BLaER1 treated with 17β-estradiol and CSF1 and Interleukin-3, amounts not matched to agents 10 nM and 100 nM (cell line): ENCODE measurements around the gene IFT80.

ENCODE experiments used
- H3K27ac ChIP-seq, 11 experiments: shearing (Covaris generic); formaldehyde crosslinking; 2 replicates each; pipeline ENCODE4 v1.8.1; 2022
- H3K27me3 ChIP-seq, 11 experiments: shearing (Covaris generic); formaldehyde crosslinking; 2 replicates each; pipeline ENCODE4 v1.8.1; 2022
- H3K36me3 ChIP-seq, 11 experiments: shearing (Covaris generic); formaldehyde crosslinking; 2 replicates each; pipeline ENCODE4 v1.8.1; 2022
- H3K4me1 ChIP-seq, 10 experiments: shearing (Covaris generic); formaldehyde crosslinking; 2 replicates each; pipeline ENCODE4 v1.8.1; 2022
- H3K4me2 ChIP-seq, 11 experiments: shearing (Covaris generic); formaldehyde crosslinking; 2 replicates each; pipeline ENCODE4 v1.8.1; 2022
- H3K4me3 ChIP-seq, 10 experiments: shearing (Covaris generic); formaldehyde crosslinking; 2 replicates each; pipeline ENCODE4 v1.8.1; 2022
- H3K9ac ChIP-seq, 11 experiments: shearing (Covaris generic); formaldehyde crosslinking; 2 replicates each; pipeline ENCODE4 v1.8.1; 2022
- H3K9me3 ChIP-seq, 11 experiments: shearing (Covaris generic); formaldehyde crosslinking; replicated peaks in 1 of 11; 2 replicates each; pipeline ENCODE4 v1.8.1; 2022
- H4K20me1 ChIP-seq, 11 experiments: shearing (Covaris generic); formaldehyde crosslinking; 2 replicates each; pipeline ENCODE4 v1.8.1; 2022
- Cebpa-rat ChIP-seq, 11 experiments: shearing (Covaris generic); IDR thresholded peaks; 2 replicates each; pipeline ENCODE4 v1.8.1; 2022

IFT80 gene

DNA sequence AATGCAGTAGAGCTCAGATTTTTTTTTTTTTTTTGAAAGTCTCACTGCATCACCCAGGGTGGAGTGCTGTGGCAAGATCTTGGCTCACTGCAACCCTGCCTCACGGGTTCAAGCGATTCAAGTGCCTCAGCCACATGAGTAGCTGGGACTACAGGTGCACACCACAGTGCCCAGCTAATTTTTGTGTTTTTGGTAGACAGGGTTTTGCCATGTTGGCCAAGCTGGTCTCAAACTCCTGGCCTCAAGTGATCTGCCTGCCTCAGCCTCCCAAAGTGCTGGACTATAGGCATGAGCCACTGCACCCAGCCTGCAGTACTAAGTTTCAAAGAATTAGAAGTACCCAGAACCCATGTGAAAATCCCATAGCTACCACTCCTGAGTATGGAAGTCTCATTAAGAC lies 36.1 kb upstream of the IFT80 start:
- Histone ChIP-seq H4K20me1 (peaks cover 0 to 62% (median 18%) of the 10 kb centered on the region in 11 experiments; a peak in 17 of 22 replicates), H3K27ac (no peak overlapping the region), H3K4me2 (no peak overlapping the region), H3K9me3 (0 out of 22 replicates have a peak, but pooled peaks cover 0 to 6% (median 0%) of the 10 kb centered on the region in 11 experiments), H3K4me1 (no peaks in the 10 kb centered on the region; a peak in 1 of 20 replicates), H3K9ac (no peak overlapping the region), H3K27me3 (no peaks in the 10 kb centered on the region), H3K36me3 (peaks cover 55 to 100% (median 99%) of the 10 kb centered on the region in 11 experiments), H3K4me3 (no peak overlapping the region)
- no peak for TF ChIP-seq Cebpa-rat (IDR thresholded peaks at IDR 0.05)

- no peak for TF ChIP-seq Cebpa-rat (IDR thresholded peaks at IDR 0.05)
- Histone ChIP-seq H3K27ac (no peak overlapping the region), H3K27me3 (no peaks in the 10 kb centered on the region), H3K4me1 (no peaks in the 10 kb centered on the region; a peak in 1 of 20 replicates), H3K4me2 (no peak overlapping the region), H3K4me3 (no peak overlapping the region), H3K36me3 (peaks cover 65 to 100% (median 100%) of the 10 kb centered on the region in 11 experiments), H4K20me1 (peaks cover 0 to 65% (median 23%) of the 10 kb centered on the region in 11 experiments; a peak in 17 of 22 replicates), H3K9me3 (no peaks in the 10 kb centered on the region), H3K9ac (no peak overlapping the region)
Measured at GRCh38 chr3:160434071-160434470, 35.0 kb upstream of the IFT80 start.

DNA sequence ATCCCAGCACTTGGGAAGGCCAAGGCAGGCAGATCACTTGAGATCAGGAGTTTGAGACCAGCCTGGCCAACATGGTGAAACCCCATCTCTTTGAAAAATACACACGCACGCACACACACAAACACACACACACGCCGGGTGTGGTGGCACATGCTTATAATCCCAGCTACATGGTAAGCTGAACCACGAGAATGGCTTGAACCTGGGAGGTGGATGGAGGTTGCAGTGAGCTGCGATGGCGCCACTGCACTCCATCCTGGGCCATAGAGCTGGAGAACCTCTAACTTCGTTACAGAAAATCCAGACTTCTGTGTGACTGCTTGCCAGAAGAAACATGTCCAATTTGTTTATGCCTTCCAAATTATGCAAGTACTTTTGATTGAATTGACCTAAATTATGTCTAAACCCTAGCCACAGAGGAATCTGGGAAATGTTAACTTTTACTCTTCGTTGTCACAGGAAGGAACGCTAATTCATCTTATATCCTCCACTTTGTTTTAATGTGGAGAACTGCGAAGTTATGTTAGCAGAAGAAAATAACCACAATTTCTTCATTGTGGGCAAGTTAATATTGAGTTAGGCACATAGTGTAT lies 28.9 kb upstream of the IFT80 start:
- Histone ChIP-seq H3K27me3 (no peaks in the 10 kb centered on the region), H3K4me2 (no peak overlapping the region), H3K4me3 (no peak overlapping the region), H3K4me1 (no peaks in the 10 kb centered on the region), H3K27ac (no peak overlapping the region), H4K20me1 (peaks cover 0 to 42% (median 25%) of the 10 kb centered on the region in 11 experiments; a peak in 16 of 22 replicates), H3K9me3 (no peaks in the 10 kb centered on the region), H3K9ac (no peak overlapping the region), H3K36me3 (peaks cover 93 to 100% (median 99%) of the 10 kb centered on the region in 11 experiments)
- TF ChIP-seq Cebpa-rat (IDR thresholded peaks at IDR 0.05): no peak

GRCh38 chr3:160417311-160417710 lies 18.3 kb upstream of the IFT80 start:
- Histone ChIP-seq H4K20me1 (peaks cover 0 to 59% (median 30%) of the 10 kb centered on the region in 11 experiments; a peak in 11 of 22 replicates), H3K9me3 (no peaks in the 10 kb centered on the region), H3K27me3 (no peaks in the 10 kb centered on the region), H3K4me1 (peaks cover 0 to 26% (median 0%) of the 10 kb centered on the region in 10 experiments; a peak in 9 of 20 replicates), H3K4me3 (no peak overlapping the region), H3K4me2 (no peak overlapping the region), H3K27ac (no peak overlapping the region), H3K9ac (no peak overlapping the region), H3K36me3 (peaks cover 51 to 100% (median 94%) of the 10 kb centered on the region in 11 experiments)
- TF ChIP-seq Cebpa-rat (IDR thresholded peaks at IDR 0.05): no peak

DNA sequence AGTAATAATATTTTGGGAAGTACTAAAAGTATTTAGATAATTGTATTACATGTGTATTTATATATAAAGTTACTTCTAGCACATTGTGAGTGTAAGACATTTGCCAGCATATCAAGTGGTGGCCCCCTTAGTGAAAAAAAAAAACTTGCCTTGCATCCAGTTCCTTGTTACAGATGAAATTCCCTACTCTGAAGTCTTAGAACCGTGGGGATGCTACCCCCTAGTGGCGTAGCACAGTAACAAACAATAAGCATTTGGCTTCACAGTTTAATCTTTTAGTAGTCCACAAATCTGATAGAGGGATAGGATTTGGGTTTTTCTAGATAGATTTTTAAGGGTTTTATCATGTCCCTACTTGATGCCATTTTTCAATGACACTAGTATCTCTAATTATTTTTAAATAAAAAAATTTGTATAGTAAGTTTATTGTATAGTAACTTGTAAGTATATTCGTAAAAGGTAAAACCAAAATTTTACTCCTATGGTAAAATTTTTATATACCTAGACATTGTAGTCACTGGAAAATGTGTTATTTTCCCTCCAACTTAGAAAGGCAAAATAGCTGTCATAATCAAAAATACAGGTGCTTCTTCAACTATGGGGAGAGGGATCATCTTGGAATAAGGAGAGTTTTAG lies 14.7 kb upstream of the IFT80 start:
- Histone ChIP-seq H3K4me2 (no peak overlapping the region), H3K9me3 (no peaks in the 10 kb centered on the region), H3K9ac (no peak overlapping the region), H3K4me1 (peaks cover 0 to 26% (median 7%) of the 10 kb centered on the region in 10 experiments; a peak in 10 of 20 replicates), H3K27ac (no peak overlapping the region), H3K4me3 (no peak overlapping the region), H4K20me1 (peaks cover 0 to 71% (median 32%) of the 10 kb centered on the region in 11 experiments; a peak in 12 of 22 replicates), H3K36me3 (peaks cover 27 to 100% (median 81%) of the 10 kb centered on the region in 11 experiments), H3K27me3 (no peaks in the 10 kb centered on the region)
- TF ChIP-seq Cebpa-rat (IDR thresholded peaks at IDR 0.05): no peak

DNA sequence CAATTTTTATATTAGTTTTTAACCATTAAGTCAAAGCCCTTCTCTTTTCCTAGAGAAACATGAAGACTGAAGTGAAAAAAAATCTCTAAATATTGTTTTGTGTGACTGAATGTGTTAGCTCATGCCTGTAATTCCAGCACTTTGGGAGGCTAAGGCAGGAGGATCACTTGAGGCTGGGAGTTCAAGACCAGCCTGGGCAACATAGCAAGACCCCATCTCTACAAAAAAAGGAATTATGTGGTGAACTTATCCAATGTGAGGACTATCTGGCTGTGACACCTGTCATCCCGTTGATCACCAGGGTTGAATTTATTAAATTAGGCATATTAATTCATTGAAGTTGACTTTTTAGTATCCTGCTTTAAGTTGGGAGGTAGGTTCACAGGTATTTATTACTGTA lies 13.5 kb upstream of the IFT80 start:
- Histone ChIP-seq H3K4me3 (no peak overlapping the region), H3K9me3 (no peaks in the 10 kb centered on the region), H4K20me1 (peaks cover 0 to 77% (median 32%) of the 10 kb centered on the region in 11 experiments; a peak in 12 of 22 replicates), H3K36me3 (peaks cover 22 to 100% (median 79%) of the 10 kb centered on the region in 11 experiments), H3K27me3 (no peaks in the 10 kb centered on the region), H3K27ac (no peak overlapping the region), H3K9ac (no peak overlapping the region), H3K4me2 (no peak overlapping the region), H3K4me1 (peaks cover 0 to 26% (median 7%) of the 10 kb centered on the region in 10 experiments; a peak in 10 of 20 replicates)
- no peak for TF ChIP-seq Cebpa-rat (IDR thresholded peaks at IDR 0.05)

DNA sequence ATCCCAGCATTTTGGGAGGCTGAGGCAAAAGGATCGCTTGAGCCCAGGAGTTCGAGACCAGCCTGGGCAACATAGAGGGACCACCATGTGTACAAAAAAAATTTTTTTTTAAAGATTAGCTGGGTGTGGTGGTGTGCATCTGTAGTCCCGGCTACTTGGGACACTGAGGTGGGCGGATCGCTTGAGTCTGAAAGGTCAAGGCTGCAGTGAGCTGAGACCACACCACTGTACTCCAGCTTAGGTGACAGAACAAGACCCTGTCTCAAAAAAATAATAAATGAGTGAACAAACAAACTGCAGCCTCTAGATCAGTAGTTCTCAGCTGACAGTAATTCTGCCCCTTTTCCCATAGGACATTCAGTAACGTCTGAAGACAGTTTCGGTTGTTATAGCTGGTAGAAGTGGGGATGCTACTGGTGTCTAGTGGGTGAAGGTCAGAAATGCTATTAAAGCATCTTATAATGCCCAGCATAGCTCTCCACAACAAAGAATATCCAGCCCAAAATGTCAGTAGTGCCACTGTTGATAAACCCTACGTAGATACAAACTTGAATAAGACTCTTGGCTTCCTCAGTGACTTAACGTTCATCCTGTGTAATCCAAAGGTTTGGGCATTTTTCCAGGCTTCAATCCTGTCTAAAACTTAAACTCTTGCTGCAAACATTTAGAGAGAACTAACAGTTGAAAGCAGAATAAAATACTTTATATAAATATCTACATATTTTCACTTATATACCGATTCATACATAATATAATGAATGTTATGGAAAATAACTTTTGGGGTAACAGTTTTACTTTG lies 11.0 kb upstream of the IFT80 start:
- Histone ChIP-seq H3K27me3 (no peaks in the 10 kb centered on the region), H3K36me3 (peaks cover 17 to 100% (median 75%) of the 10 kb centered on the region in 11 experiments; a peak in 21 of 22 replicates), H3K4me2 (peak overlapping the region in 2 of 11 experiments; percentile 3 to 30; a peak in 2 of 22 replicates), H3K4me3 (no peak overlapping the region), H3K9ac (no peak overlapping the region), H4K20me1 (peaks cover 0 to 72% (median 34%) of the 10 kb centered on the region in 11 experiments; a peak in 12 of 22 replicates), H3K27ac (no peak overlapping the region; a peak in 1 of 22 replicates), H3K4me1 (peaks cover 2 to 11% (median 8%) of the 10 kb centered on the region in 10 experiments; a peak in 17 of 20 replicates), H3K9me3 (no peaks in the 10 kb centered on the region)
- no peak for TF ChIP-seq Cebpa-rat (IDR thresholded peaks at IDR 0.05)

DNA sequence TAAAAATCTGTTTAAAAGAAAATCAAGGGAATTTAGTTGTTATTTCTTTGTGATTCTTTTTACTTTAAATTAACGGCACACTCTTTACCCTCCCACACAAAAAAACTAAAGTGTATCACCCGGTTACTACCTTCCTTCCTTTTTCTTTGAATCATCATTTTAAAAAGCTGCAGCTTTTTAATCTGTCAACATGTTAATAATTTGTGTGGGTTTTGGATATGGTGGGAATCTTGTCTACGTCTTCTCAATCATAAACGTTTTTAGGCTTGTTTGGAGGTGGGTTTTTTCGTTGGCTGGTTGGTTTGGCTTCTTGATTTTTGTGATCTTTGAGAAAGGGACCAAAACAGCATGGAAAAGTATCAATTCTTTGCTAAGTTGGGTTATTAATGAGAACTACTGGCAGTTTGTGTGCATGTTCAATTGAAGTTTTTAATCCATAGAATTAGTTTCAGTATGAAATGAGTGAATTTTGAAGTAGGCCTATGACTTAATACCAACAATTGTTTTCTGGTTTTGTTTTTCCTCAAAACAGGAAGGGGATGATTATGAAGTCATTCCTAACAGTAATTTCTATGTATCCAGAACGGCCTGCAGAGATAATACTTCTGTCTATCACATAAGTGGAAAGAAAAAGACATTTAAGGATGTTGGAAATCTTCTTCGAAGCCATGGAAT lies 4.9 kb upstream of the IFT80 start:
- peak overlapping the region; percentile 82 to 94 (median 92); a peak in 17 of 20 replicates for H3K4me3 ChIP-seq
- peak overlapping the region; percentile 62 to 98 (median 97); a peak in 19 of 22 replicates for H3K9ac ChIP-seq
- no peaks in the 10 kb centered on the region for H3K9me3 ChIP-seq
- H3K27me3 ChIP-seq: no peaks in the 10 kb centered on the region
- H3K4me1 ChIP-seq: peaks cover 7 to 27% (median 18%) of the 10 kb centered on the region in 10 experiments; a peak in 18 of 20 replicates
- H3K27ac ChIP-seq: peak overlapping the region in 10 of 11 experiments; percentile 11 to 98 (median 94); a peak in 18 of 22 replicates
- H3K36me3 ChIP-seq: peaks cover 0 to 79% (median 48%) of the 10 kb centered on the region in 11 experiments; a peak in 18 of 22 replicates
- TF ChIP-seq Cebpa-rat (IDR thresholded peaks at IDR 0.05): no peak
- H4K20me1 ChIP-seq: peaks cover 0 to 83% (median 65%) of the 10 kb centered on the region in 11 experiments; a peak in 18 of 22 replicates
- H3K4me2 ChIP-seq: peak overlapping the region; percentile 75 to 94 (median 87)
